GM10847 (cell line): ENCODE measurements around the gene SRSF5.
A peak's percentile ranks its signal among the peaks of the same experiment; 100 is the strongest.

Experiments
- POLR2A ChIP-seq: IDR thresholded peaks from 2 replicates; pipeline ENCODE4 v1.6.1; 2011; ENCODE audit not compliant: insufficient read length; ENCODE audit errors: extremely low read depth

The SRSF5 gene

GRCh38 chr14:69766984-69767368 is at the start of gene SRSF5:
Gene SRSF5 (plus strand): TSS chr14:69767142. CDS start chr14:69768157, 1,015 bp downstream.
- TF ChIP-seq POLR2A: peak; percentile 98

DNA sequence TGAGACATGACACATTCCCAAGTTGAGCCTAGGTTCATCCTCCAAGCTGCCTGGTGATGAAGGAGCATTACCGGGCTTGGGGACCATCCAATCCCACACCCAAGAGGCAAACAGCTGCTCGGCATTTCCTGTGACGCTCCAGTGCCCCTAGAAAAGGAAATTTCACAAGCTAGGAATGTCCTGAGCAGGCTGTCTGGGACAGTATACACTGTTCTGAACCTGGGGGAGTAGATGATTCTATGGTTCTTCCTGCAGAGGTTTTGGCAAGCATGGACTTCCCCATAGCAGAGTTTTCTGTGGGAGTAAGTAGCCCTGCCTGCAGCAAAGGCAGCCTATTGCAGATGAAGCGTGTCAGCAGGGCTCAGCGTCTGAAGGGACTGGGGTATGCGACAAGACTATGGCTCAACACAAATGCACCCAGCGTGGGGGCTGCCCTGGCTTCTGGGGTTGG is 47.4 kb upstream of the SRSF5 start:
- no peak for TF ChIP-seq POLR2A

DNA sequence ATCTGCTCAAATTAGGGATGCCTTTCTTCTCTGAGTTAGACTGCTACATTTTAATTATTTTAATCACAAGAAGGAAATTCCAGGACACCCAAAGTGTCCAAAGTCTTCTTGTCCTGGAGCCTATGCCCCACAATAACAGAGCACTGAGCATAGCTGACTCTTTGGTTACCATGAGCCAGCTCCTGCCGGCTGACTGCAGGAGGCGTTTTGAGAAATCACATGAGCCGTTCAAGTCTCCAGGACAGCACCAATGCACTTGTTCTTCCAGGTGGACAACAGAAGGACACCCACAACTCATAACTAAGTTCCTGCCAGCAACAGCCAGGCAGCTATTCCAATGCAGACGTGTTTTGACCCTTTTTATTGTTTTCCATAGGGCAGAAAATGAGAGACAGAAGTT is 46.0 kb upstream of the SRSF5 start:
- TF ChIP-seq POLR2A: no peak

DNA sequence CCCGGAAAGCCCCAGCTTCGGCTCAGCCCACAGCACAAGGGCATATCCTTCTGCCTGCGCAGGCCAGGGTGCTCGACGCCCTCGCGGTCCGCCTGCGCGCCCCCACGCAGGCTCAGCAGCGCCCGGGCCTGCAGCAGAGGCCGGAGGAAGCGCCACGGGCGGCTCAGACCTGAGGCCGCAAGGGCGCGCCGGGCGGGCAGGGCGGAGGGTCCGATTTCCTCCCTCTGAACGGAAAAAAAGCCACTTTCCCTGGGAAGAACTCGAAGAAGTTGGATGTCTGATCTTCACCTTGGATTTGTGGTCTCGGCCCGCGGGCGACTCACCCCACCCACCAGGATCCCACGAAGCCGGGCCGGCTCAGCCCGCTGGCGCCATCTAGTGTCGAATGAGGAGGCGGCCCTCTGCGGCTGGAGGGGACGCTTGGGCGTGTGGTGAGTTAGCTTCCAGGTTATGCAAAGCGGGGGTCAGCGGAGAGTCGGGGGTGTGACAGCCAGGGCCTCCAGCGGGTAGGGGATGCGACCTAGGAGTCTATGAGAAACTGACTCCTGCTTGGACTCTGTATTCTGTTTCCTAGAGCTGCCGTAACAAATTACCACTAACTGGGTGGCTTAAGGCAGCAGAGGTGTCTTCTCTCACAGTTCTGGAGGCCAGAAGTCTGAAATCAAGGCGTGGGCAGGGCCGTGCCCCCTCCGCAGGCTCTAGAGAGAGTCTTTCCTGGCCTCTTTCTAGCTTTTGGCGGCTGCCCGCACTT is 40.0 kb upstream of the SRSF5 start:
- TF ChIP-seq POLR2A: no peak

- TF ChIP-seq POLR2A: no peak
Measured at GRCh38 chr14:69727860-69728259, 39.1 kb upstream of the SRSF5 start.

DNA sequence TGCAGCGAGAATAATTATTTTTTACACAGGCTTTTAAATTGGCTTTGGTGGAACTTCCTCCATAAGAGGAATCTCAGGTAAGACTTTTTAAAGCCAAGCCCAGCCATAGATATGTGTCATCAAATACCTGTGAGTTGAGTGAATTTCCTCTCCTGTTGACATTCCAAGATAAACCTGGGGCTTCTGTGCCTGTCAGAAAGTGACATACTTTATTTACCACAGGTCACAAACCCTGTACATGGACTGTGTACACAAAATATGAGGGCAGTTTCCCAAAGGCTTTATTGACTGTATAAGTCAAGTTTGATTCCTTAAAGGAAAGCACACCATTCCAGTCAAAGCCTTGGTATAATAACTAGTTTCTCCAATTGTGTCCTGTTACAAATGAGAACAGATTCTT is 25.9 kb upstream of the SRSF5 start:
- no peak for TF ChIP-seq POLR2A

GRCh38 chr14:69749956-69750355 is 17.0 kb upstream of the SRSF5 start:
- TF ChIP-seq POLR2A: no peak

DNA sequence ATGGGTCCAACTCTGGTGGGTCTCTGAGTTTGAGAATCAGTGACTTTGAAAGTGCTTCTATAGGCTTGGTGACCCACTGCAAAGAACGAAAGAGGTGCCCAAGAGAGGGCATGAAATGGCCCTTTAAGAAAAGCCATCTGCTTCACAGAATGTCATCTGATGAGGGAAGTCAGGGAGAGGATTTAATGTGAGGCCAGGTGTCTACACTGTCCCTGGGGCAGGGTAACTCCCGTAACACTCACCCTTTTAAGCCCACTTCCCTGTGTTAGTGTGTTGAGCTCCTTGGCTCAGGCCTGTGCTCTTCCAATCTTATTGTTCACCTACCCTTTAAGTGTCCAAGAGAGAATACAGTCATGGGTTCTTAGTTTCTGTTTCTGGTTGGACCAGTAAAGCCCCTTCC is 16.4 kb upstream of the SRSF5 start:
- no peak for TF ChIP-seq POLR2A

DNA sequence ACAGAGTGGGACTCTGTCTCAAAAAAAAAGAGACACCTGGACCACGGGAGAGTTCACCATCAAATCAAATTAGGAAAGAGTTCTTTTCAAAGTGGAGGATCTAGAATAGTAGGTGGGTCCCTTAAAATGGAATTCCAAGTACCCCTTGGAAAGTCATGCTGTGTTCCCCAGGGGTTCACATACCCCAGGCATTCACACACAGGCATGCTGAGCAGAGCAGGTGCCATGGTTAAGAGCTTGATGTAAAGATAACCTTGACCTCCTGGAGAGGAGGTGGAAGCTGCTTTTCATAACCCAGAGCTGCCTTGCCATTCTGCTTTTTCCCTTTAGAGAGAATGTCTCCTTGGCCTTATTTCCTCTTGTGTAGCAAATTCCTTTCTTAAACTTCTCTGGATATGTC is 14.2 kb upstream of the SRSF5 start:
- TF ChIP-seq POLR2A: no peak

GRCh38 chr14:69753860-69754259 is 13.1 kb upstream of the SRSF5 start:
- no peak for TF ChIP-seq POLR2A

GRCh38 chr14:69754487-69754886 is 12.5 kb upstream of the SRSF5 start:
- no peak for TF ChIP-seq POLR2A

GRCh38 chr14:69755296-69755695 is 11.6 kb upstream of the SRSF5 start:
- no peak for TF ChIP-seq POLR2A

- TF ChIP-seq POLR2A: no peak
Measured at GRCh38 chr14:69755784-69756183, 11.2 kb upstream of the SRSF5 start.

GRCh38 chr14:69756298-69756697 is 10.6 kb upstream of the SRSF5 start:
- TF ChIP-seq POLR2A: no peak

DNA sequence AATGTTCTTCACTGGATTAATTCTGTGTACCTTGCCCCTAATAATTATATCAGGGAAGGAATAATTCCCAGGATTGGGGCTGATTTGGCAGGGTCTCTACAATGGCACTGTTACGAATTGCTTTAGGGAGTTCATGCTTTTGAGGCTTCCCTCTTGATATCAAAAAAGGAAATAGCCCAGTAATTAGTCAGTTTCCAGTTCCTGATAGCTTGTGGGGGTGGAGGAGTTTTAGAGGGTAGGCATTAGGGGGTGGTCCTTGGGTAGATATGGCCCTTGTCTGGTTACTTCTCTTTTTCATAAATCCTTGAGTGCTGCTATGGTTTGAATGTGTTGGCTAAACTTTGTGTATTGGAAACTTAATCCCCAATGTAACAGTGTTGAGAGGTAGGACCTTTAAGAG is 6.1 kb upstream of the SRSF5 start:
- no peak for TF ChIP-seq POLR2A

DNA sequence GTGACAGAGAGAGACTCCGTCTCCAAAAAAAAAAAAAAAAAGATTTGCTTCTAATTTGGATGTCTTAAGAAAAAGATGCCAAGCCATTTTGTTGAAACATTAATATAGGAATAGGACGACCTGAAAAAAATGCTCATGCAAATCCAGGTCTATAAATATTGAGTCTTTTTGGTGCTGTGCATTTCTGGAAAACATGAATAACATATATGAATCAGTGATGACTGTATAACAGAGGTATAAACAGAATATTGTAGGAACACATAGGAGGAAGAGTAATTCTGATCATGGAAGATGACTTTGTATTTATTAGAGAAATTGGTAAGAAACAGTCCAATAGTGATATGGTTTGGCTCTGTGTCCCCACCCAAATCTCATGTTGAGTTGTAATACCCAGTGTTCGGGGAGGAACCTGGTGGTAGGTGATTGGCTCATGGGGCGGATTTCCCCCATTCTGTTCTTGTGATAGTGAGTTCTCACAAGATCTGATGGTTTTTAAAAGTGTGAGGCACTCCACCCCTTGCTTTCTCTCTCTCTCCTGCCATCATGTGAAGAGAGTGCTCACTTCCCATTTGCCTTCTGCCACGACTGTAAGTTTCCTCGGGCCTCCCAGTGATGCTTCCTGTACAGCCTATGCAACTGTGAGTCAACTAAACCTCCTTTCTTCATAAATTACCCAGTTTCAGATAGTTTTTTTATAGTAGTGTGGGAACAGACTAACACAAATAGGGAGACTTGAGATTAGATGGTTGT is 3.0 kb upstream of the SRSF5 start:
- no peak for TF ChIP-seq POLR2A
